Transverse colon (tissue), 4 donors: ENCODE measurements around the gene MAB21L3. TPM values are rescaled to one million over a fixed set of nuclear protein-coding genes. Genes with fewer than 3 reads are reported as not detected.

Source experiments
- DNase-seq: peaks from one replicate; pipeline ENCODE4 v3.0.0-alpha.2; 2019
- H3K27ac ChIP-seq, 4 donors: fragments of 200-600 bp; sonication (generic); 2 replicates each; pipeline ENCODE4 v1.5.1; 2016 to 2018; ENCODE audit warnings: inconsistent platforms in 4 of 4
- H3K27me3 ChIP-seq: fragments of 200-600 bp; sonication (generic); 2 replicates; pipeline ENCODE4 v1.5.1; 2017; ENCODE audit warnings: inconsistent platforms
- H3K36me3 ChIP-seq, 4 donors: fragments of 200-600 bp; sonication (generic); 2 replicates each; pipeline ENCODE4 v1.5.1; 2017 to 2019; ENCODE audit warnings: inconsistent platforms in 4 of 4
- H3K4me1 ChIP-seq, 4 donors: fragments of 200-600 bp; sonication (generic); 2 replicates each; pipeline ENCODE4 v1.5.1; 2017 to 2020; ENCODE audit warnings: inconsistent platforms in 4 of 4
- H3K4me3 ChIP-seq, 4 donors: fragments of 200-600 bp; sonication (generic); 1 replicate in 1 of 4; 2 replicates in 3 of 4; pipeline versions ENCODE4 v1.5.1 to v1.6.1; 2017 to 2019; ENCODE audit warnings: inconsistent platforms in 4 of 4
- H3K9me3 ChIP-seq, 2 donors: fragments of 200-600 bp; sonication (generic); 2 replicates each; pipeline ENCODE4 v1.5.1; 2017 to 2019; ENCODE audit warnings: inconsistent platforms in 2 of 2
- EP300 ChIP-seq: sonication (generic); formaldehyde crosslinking; IDR thresholded peaks from one replicate; pipeline ENCODE4 v1.6.1; 2017; ENCODE audit warnings: antibody characterized with exemption, low read depth
- POLR2A ChIP-seq: fragments of 450-650 bp; IDR thresholded peaks from one replicate; pipeline ENCODE4 v1.6.1; 2016; ENCODE audit warnings: antibody characterized with exemption, mild to moderate bottlenecking, moderate library complexity
- POLR2AphosphoS5 ChIP-seq, 3 donors: sonication (generic); formaldehyde crosslinking; IDR thresholded peaks; one replicate each; pipeline ENCODE4 v1.6.1; 2016; ENCODE audit warnings: antibody characterized with exemption in 3 of 3
- WGBS, 2 donors: methylation state at CpG; one replicate each; pipeline ENCODE4 v1.1.5; 2018; ENCODE audit warnings: low coverage in 1 of 2; 5-methylcytosine and 5-hydroxymethylcytosine counted together
- in situ Hi-C, 4 donors: fragments of 200-750 bp; cut with MboI; loops; one replicate each; pipeline versions ENCODE4 v1.15.0 to v1.15.1; 2017; ENCODE audit warnings: low sequenced_read_pairs in 3 of 4, low pct_ligation_motif_present in 1 of 4, low pct_unique_long_range_greater_than_20kb in 1 of 4
- intact Hi-C: fragments of 100-400 bp; cut with DNase I; formaldehyde crosslinking; loops from one replicate; pipeline ENCODE4 v1.15.1; 2023; ENCODE audit warnings: low total_unique reads
- total RNA-seq, 4 donors: library from RNA; depleted of rRNA; stranded (reverse); fragments of >200 nt; gene quantifications; one replicate each; pipeline ENCODE4 v1.1.0, GENCODE V29; 2016
- TF ChIP-seq, protein P1 (sequence below), 5 experiments: fragments of 200-600 bp in 3 of 5; fragments of 450-650 bp in 2 of 5; sonication (generic) in 3 of 5; IDR thresholded peaks; 1 replicate in 2 of 5; 2 replicates in 3 of 5; pipeline ENCODE4 v1.5.1; 2016 to 2017; ENCODE audit warnings: antibody characterized with exemption in 5 of 5, inconsistent platforms in 3 of 5, mild to moderate bottlenecking in 2 of 5, moderate library complexity in 1 of 5

MAB21L3 gene
- total RNA-seq, 4 donors from 2014 or later: 0.20 to 9.4 (median 4.8) TPM

- no peak for DNase-seq
- in situ Hi-C loops (loop anchor here in 1 of 4 donors (25.0 kb wide), 1 partner anchor 359 kb away; no protein-coding TSS in a partner anchor), intact Hi-C loops (no loop called here)
- Histone ChIP-seq H3K27ac (no peak overlapping the region), H3K4me1 (peaks cover 0 to 24% (median 10%) of the 10 kb centered on the region in 4 donors), H3K36me3 (no peaks in the 10 kb centered on the region), H3K4me3 (no peak overlapping the region), H3K9me3 (no peaks in the 10 kb centered on the region), H3K27me3 (no peaks in the 10 kb centered on the region)
- TF ChIP-seq POLR2AphosphoS5 (IDR thresholded peaks at IDR 0.05) (no peak), EP300 (no peak), POLR2A (no peak)
- TF ChIP-seq, protein P1, sequence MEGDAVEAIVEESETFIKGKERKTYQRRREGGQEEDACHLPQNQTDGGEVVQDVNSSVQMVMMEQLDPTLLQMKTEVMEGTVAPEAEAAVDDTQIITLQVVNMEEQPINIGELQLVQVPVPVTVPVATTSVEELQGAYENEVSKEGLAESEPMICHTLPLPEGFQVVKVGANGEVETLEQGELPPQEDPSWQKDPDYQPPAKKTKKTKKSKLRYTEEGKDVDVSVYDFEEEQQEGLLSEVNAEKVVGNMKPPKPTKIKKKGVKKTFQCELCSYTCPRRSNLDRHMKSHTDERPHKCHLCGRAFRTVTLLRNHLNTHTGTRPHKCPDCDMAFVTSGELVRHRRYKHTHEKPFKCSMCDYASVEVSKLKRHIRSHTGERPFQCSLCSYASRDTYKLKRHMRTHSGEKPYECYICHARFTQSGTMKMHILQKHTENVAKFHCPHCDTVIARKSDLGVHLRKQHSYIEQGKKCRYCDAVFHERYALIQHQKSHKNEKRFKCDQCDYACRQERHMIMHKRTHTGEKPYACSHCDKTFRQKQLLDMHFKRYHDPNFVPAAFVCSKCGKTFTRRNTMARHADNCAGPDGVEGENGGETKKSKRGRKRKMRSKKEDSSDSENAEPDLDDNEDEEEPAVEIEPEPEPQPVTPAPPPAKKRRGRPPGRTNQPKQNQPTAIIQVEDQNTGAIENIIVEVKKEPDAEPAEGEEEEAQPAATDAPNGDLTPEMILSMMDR (IDR thresholded peaks at IDR 0.05): no peak
- 80 to 83% methylated on average over 4 to 7 of the region's 7 CpGs for WGBS, 2 donors
These were observed 16.8 kb downstream of the MAB21L3 start for GRCh38 chr1:116127848-116128540.

DNA sequence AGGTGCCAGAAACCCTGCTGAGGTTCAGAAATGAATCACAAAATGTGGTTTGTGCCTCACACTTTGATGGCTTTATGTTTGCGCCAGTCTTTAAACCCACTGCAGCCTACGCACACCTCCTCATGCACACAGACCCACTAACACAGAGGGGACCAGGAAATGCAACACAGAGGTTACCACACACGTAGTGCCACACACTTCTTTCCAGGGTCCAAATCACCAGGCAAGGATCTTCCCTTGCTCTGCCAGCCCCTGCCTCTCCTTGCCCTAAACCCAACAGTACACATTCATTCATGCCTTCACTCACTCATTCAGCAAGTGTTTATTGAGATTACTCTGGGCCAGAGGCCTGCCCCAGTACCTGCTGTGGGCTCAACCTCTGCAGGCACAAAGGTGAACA is 17.5 kb downstream of the MAB21L3 start:
- Histone ChIP-seq H3K36me3 (no peaks in the 10 kb centered on the region), H3K27ac (no peak overlapping the region), H3K27me3 (no peaks in the 10 kb centered on the region), H3K9me3 (no peaks in the 10 kb centered on the region), H3K4me3 (no peak overlapping the region), H3K4me1 (peaks cover 0 to 24% (median 7%) of the 10 kb centered on the region in 4 donors)
- intact Hi-C loops (no loop called here), in situ Hi-C loops (loop anchor here in 1 of 4 donors (25.0 kb wide), 1 partner anchor 359 kb away; no protein-coding TSS in a partner anchor)
- DNase-seq: no peak
- 66 to 80% methylated on average over 2 to 3 of the region's 3 CpGs for WGBS, 2 donors
- no peak for TF ChIP-seq EP300
- no peak for TF ChIP-seq POLR2AphosphoS5 (IDR thresholded peaks at IDR 0.05)
- TF ChIP-seq POLR2A: no peak
- TF ChIP-seq, protein P1 (IDR thresholded peaks at IDR 0.05): no peak

GRCh38 chr1:116129537-116129936 is 18.3 kb downstream of the MAB21L3 start:
- 88 to 97% methylated on average over 6 of the region's 6 CpGs for WGBS, 2 donors
- H3K27me3 ChIP-seq: no peaks in the 10 kb centered on the region
- no peaks in the 10 kb centered on the region for H3K36me3 ChIP-seq
- intact Hi-C loops (no loop called here), in situ Hi-C loops (loop anchor here in 1 of 4 donors (25.0 kb wide), 1 partner anchor 358 kb away; no protein-coding TSS in a partner anchor)
- peaks cover 0 to 17% (median 6%) of the 10 kb centered on the region in 4 donors for H3K4me1 ChIP-seq
- no peak overlapping the region for H3K4me3 ChIP-seq
- H3K27ac ChIP-seq: no peak overlapping the region
- no peak for TF ChIP-seq EP300
- TF ChIP-seq POLR2A: no peak
- TF ChIP-seq POLR2AphosphoS5 (IDR thresholded peaks at IDR 0.05): no peak
- TF ChIP-seq, protein P1 (IDR thresholded peaks at IDR 0.05): no peak
- DNase-seq: no peak
- H3K9me3 ChIP-seq: no peaks in the 10 kb centered on the region

GRCh38 chr1:116130356-116130755 is 19.2 kb downstream of the MAB21L3 start:
- Histone ChIP-seq H3K4me1 (peaks cover 0 to 10% (median 3%) of the 10 kb centered on the region in 4 donors), H3K36me3 (no peaks in the 10 kb centered on the region), H3K9me3 (no peaks in the 10 kb centered on the region), H3K4me3 (no peak overlapping the region), H3K27me3 (no peaks in the 10 kb centered on the region), H3K27ac (no peak overlapping the region)
- in situ Hi-C loops (loop anchor here in 3 of 4 donors (10.0 to 25.0 kb wide), 2 partner anchors 357 to 364 kb away; no protein-coding TSS in a partner anchor), intact Hi-C loops (no loop called here)
- TF ChIP-seq, protein P1 (IDR thresholded peaks at IDR 0.05): no peak
- TF ChIP-seq POLR2AphosphoS5 (IDR thresholded peaks at IDR 0.05) (no peak), EP300 (no peak), POLR2A (no peak)
- DNase-seq: no peak
